Activated T-cell treated with anti-CD3 and anti-CD28 coated beads, Interleukin-2, amount 50 U/mL, for 1 hour (primary cell): Measurements from ENCODE around the gene PTH1R.
A peak's percentile ranks its signal among the peaks of the same experiment; 100 is the strongest.

Experiments used
- DNase-seq: peaks from one replicate; pipeline ENCODE4 v3.0.0-alpha.2; 2020

PTH1R gene

GRCh38 chr3:46877406-46878125 lies at the start of gene PTH1R:
Gene PTH1R (plus strand): TSS chr3:46877721. CDS start chr3:46883560, 5,839 bp downstream.
- no peak for DNase-seq

GRCh38 chr3:46829699-46830208 lies 47.8 kb upstream of the PTH1R start:
- DNase-seq: no peak

- no peak for DNase-seq
Measured at GRCh38 chr3:46830801-46831200, 46.7 kb upstream of the PTH1R start.

- no peak for DNase-seq
Measured at GRCh38 chr3:46831316-46831715, 46.2 kb upstream of the PTH1R start.

- DNase-seq: no peak
Measured at GRCh38 chr3:46831841-46832240, 45.7 kb upstream of the PTH1R start.

- no peak for DNase-seq
Measured at GRCh38 chr3:46833346-46834300, 43.9 kb upstream of the PTH1R start.

GRCh38 chr3:46835054-46835453 lies 42.5 kb upstream of the PTH1R start:
- no peak for DNase-seq

GRCh38 chr3:46835491-46835890 lies 42.0 kb upstream of the PTH1R start:
- no peak for DNase-seq

GRCh38 chr3:46838301-46838700 lies 39.2 kb upstream of the PTH1R start:
- DNase-seq: no peak

- no peak for DNase-seq
Measured at GRCh38 chr3:46840491-46840890, 37.0 kb upstream of the PTH1R start.

- no peak for DNase-seq
Measured at GRCh38 chr3:46843508-46843907, 34.0 kb upstream of the PTH1R start.

- no peak for DNase-seq
Measured at GRCh38 chr3:46844397-46844796, 33.1 kb upstream of the PTH1R start.

- no peak for DNase-seq
Measured at GRCh38 chr3:46844881-46845312, 32.6 kb upstream of the PTH1R start.

- DNase-seq: no peak
Measured at GRCh38 chr3:46845397-46845859, 32.1 kb upstream of the PTH1R start.

- peak; percentile 82 for DNase-seq
Measured at GRCh38 chr3:46845860-46846623, 31.5 kb upstream of the PTH1R start.

- no peak for DNase-seq
Measured at GRCh38 chr3:46846624-46847542, 30.6 kb upstream of the PTH1R start.

GRCh38 chr3:46847744-46848143 lies 29.8 kb upstream of the PTH1R start:
- DNase-seq: no peak

- no peak for DNase-seq
Measured at GRCh38 chr3:46848271-46849044, 29.1 kb upstream of the PTH1R start.

GRCh38 chr3:46849045-46849631 lies 28.4 kb upstream of the PTH1R start:
- DNase-seq: no peak

- no peak for DNase-seq
Measured at GRCh38 chr3:46849686-46850467, 27.6 kb upstream of the PTH1R start.
